Measurements from ENCODE around the gene CX3CL1. TPM values are rescaled to one million over a fixed set of nuclear protein-coding genes. Genes with fewer than 3 reads are reported as not detected.

CX3CL1 gene
- total RNA-seq, 1 experiment from 2014 or later = not detected

GRCh38 chr16:57432989-57433388 lies 60.7 kb downstream of the CX3CL1 start:
- no peaks in the 10 kb centered on the region for H3K4me1 ChIP-seq (replicated peaks; ENCODE audit: insufficient read depth)
- CTCF ChIA-PET = interaction anchor here (0.7 kb wide), 1 partner anchor 11 kb away, joined by 3 read pairs; no protein-coding TSS in a partner anchor
- no peaks in the 10 kb centered on the region for H3K9me2 ChIP-seq (ENCODE audit: insufficient read depth)
- no peak overlapping the region for H3K4me3 ChIP-seq
- peaks cover 16% of the 10 kb centered on the region for H3K36me3 ChIP-seq (ENCODE audit: low read depth)
- no TSS peak for BruUV-seq (replicated peaks)
- intact Hi-C loops (cut with micrococcal nuclease; ENCODE audit: unreplicated experiment) = no loop called here
- no peak for DNase-seq
- no peaks in the 10 kb centered on the region for H3F3A ChIP-seq (ENCODE audit: insufficient read depth, low read depth)
- no peaks in the 10 kb centered on the region for H4K20me1 ChIP-seq (ENCODE audit: insufficient read depth)
- H3K27ac ChIP-seq = no peak overlapping the region
- H3K27me3 ChIP-seq (ENCODE audit: insufficient read depth, low read depth) = no peaks in the 10 kb centered on the region
- no peaks in the 10 kb centered on the region for H3K79me2 ChIP-seq (ENCODE audit: low read depth)
- POLR2A ChIA-PET (ENCODE audit: unreplicated experiment) = no interaction called here
- no peaks in the 10 kb centered on the region for H3K9me3 ChIP-seq (ENCODE audit: insufficient read depth, low read depth)
- no peak overlapping the region for H3K4me2 ChIP-seq
- TF ChIP-seq EZH2 (IDR thresholded peaks at IDR 0.05; ENCODE audit: low read depth) = no peak
- TF ChIP-seq, protein P1, sequence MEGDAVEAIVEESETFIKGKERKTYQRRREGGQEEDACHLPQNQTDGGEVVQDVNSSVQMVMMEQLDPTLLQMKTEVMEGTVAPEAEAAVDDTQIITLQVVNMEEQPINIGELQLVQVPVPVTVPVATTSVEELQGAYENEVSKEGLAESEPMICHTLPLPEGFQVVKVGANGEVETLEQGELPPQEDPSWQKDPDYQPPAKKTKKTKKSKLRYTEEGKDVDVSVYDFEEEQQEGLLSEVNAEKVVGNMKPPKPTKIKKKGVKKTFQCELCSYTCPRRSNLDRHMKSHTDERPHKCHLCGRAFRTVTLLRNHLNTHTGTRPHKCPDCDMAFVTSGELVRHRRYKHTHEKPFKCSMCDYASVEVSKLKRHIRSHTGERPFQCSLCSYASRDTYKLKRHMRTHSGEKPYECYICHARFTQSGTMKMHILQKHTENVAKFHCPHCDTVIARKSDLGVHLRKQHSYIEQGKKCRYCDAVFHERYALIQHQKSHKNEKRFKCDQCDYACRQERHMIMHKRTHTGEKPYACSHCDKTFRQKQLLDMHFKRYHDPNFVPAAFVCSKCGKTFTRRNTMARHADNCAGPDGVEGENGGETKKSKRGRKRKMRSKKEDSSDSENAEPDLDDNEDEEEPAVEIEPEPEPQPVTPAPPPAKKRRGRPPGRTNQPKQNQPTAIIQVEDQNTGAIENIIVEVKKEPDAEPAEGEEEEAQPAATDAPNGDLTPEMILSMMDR (conservative IDR thresholded peaks at IDR 0.05) = no peak
- no peak overlapping the region for H2AFZ ChIP-seq

DNA sequence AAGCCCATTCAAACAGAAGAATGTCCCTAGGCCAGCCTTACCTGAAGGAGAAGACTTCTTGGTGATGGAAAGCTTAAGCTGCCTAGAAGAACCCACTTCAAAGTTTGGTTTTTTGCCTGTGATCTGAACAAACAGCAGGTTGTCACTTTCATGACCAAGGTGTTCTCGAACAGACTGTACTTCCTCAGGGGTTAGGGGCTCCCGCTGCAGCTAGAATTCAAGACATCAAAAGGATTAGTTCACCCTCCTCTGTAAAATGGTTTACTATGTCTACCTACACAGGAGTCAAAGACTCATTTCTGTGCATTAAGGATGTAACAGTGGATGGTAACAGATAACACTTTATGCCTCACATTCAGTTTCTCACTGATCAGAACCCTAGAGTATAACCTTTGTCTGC lies 61.7 kb downstream of the CX3CL1 start:
- ChIA-PET CTCF (no interaction called here), POLR2A (ENCODE audit: unreplicated experiment) (no interaction called here)
- H3K4me3 ChIP-seq = no peak overlapping the region
- H3F3A ChIP-seq (ENCODE audit: insufficient read depth, low read depth) = no peaks in the 10 kb centered on the region
- DNase-seq = no peak
- H4K20me1 ChIP-seq (ENCODE audit: insufficient read depth) = no peaks in the 10 kb centered on the region
- intact Hi-C loops (cut with micrococcal nuclease; ENCODE audit: unreplicated experiment) = no loop called here
- no peaks in the 10 kb centered on the region for H3K27me3 ChIP-seq (ENCODE audit: insufficient read depth, low read depth)
- H3K79me2 ChIP-seq (ENCODE audit: low read depth) = no peaks in the 10 kb centered on the region
- H3K4me2 ChIP-seq = no peak overlapping the region
- no TSS peak for BruUV-seq (replicated peaks)
- no peaks in the 10 kb centered on the region for H3K9me2 ChIP-seq (ENCODE audit: insufficient read depth)
- H3K9me3 ChIP-seq (ENCODE audit: insufficient read depth, low read depth) = no peaks in the 10 kb centered on the region
- no peak overlapping the region for H3K27ac ChIP-seq
- no peak overlapping the region for H2AFZ ChIP-seq
- TF ChIP-seq EZH2 (IDR thresholded peaks at IDR 0.05; ENCODE audit: low read depth) = no peak
- TF ChIP-seq, protein P1 (conservative IDR thresholded peaks at IDR 0.05) = no peak
- peaks cover 10% of the 10 kb centered on the region for H3K36me3 ChIP-seq (ENCODE audit: low read depth)
- no peaks in the 10 kb centered on the region for H3K4me1 ChIP-seq (replicated peaks; ENCODE audit: insufficient read depth)

Other genes with a start within 250 kb of the CX3CL1 start
- 92.4 and 121 TPM in 2 replicates for gene PSME3IP1, start 186.5 kb upstream of the CX3CL1 start, total RNA-seq (2021)
- 26.2 and 26.3 TPM in 2 replicates for gene RSPRY1, start 186.2 kb upstream of the CX3CL1 start, total RNA-seq (2021)
- gene ARL2BP, start 127.2 kb upstream of the CX3CL1 start, total RNA-seq (2021) = 19.8 and 23.6 TPM in 2 replicates
- gene PLLP, start 87.8 kb upstream of the CX3CL1 start, total RNA-seq (2021) = 1.8 and 2.8 TPM in 2 replicates
- gene CCL22, start 13.7 kb upstream of the CX3CL1 start, total RNA-seq (2021) = 0.24 and 0.35 TPM in 2 replicates
- gene CCL17, start 32.3 kb downstream of the CX3CL1 start, total RNA-seq (2021) = not detected in 2 replicates
- gene CIAPIN1, start 74.9 kb downstream of the CX3CL1 start, total RNA-seq (2021) = 51.4 and 56.4 TPM in 2 replicates
- gene COQ9, start 75.0 kb downstream of the CX3CL1 start, total RNA-seq (2021) = 53.5 and 58.3 TPM in 2 replicates
- 47.3 and 47.8 TPM in 2 replicates for gene POLR2C, start 90.2 kb downstream of the CX3CL1 start, total RNA-seq (2021)
- gene DOK4, start 114.0 kb downstream of the CX3CL1 start, total RNA-seq (2021) = 27.4 and 38.7 TPM in 2 replicates
- gene CCDC102A, start 164.1 kb downstream of the CX3CL1 start, total RNA-seq (2021) = 8.1 and 11.8 TPM in 2 replicates
- gene ADGRG5, start 170.2 kb downstream of the CX3CL1 start, total RNA-seq (2021) = not detected in 2 replicates

Measured in PC-9 (cell line).